Measurements from ENCODE around the gene DNAJB2. TPM values are rescaled to one million over a fixed set of nuclear protein-coding genes. Genes with fewer than 3 reads are reported as not detected.

The DNAJB2 gene
- total RNA-seq, 4 donors from 2014 or later, result 33.3 to 84.8 (median 50.7) TPM

GRCh38 chr2:219245148-219245898, 33.8 kb upstream of the DNAJB2 start, which contains the start of the genes GLB1L and STK16:
GLB1L (minus strand) TSS chr2:219245444; CDS start chr2:219243573, 1,871 bp downstream.
STK16 (plus strand) TSS chr2:219245479; CDS start chr2:219246000, 521 bp downstream.
- Histone ChIP-seq H3K4me3 (peak within 1 kb of the TSS; percentile 64 to 97 (median 70)), H3K4me1 (peaks cover 41 to 57% (median 50%) of the 10 kb centered on the region in 4 donors), H3K27me3 (no peaks in the 10 kb centered on the region), H3K36me3 (peaks cover 2 to 31% (median 21%) of the 10 kb centered on the region in 4 donors), H3K27ac (replicated peaks in 1 of 4) (peak within 1 kb of the TSS; percentile 88 to 94 (median 90)), H3K9me3 (no peaks in the 10 kb centered on the region)
- intact Hi-C loops (cut with DNase I), result loop anchor here (2.0 to 10.0 kb wide), 2 partner anchors 17 to 49 kb away; partner anchors contain the start of genes ANKZF1 and ATG9A
- peak; percentile 99 for DNase-seq (ENCODE audit: extremely low spot score)
- TF ChIP-seq POLR2AphosphoS5 (IDR thresholded peaks at IDR 0.05), result peak; percentile 98 to 99
- no peak for TF ChIP-seq EP300 (IDR thresholded peaks at IDR 0.05)
- TF ChIP-seq POLR2A (IDR thresholded peaks at IDR 0.05; ENCODE audit: low read depth), result peak; percentile 79
- TF ChIP-seq, protein P1, sequence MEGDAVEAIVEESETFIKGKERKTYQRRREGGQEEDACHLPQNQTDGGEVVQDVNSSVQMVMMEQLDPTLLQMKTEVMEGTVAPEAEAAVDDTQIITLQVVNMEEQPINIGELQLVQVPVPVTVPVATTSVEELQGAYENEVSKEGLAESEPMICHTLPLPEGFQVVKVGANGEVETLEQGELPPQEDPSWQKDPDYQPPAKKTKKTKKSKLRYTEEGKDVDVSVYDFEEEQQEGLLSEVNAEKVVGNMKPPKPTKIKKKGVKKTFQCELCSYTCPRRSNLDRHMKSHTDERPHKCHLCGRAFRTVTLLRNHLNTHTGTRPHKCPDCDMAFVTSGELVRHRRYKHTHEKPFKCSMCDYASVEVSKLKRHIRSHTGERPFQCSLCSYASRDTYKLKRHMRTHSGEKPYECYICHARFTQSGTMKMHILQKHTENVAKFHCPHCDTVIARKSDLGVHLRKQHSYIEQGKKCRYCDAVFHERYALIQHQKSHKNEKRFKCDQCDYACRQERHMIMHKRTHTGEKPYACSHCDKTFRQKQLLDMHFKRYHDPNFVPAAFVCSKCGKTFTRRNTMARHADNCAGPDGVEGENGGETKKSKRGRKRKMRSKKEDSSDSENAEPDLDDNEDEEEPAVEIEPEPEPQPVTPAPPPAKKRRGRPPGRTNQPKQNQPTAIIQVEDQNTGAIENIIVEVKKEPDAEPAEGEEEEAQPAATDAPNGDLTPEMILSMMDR (IDR thresholded peaks at IDR 0.05), result no peak
- WGBS, result 3% methylated on average over 4 of the region's 46 CpGs

DNA sequence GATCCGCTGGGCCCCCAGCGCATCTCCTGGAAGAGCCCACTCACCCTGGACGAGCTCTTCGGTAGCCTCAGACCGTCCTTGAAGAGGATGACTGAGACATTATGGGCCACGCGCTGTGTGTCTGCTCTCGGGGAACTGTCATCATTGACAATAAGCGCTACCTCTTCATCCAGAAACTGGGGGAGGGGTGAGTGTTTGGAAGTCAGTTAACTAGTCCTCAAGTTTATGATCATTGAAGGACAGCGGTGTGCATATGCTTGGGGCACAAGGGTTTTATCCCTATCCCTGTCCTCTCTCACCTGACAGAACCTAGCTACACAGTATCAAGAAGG, 33.3 kb upstream of the DNAJB2 start:
- Histone ChIP-seq H3K36me3 (peaks cover 7 to 37% (median 26%) of the 10 kb centered on the region in 4 donors), H3K4me1 (peaks cover 46 to 63% (median 55%) of the 10 kb centered on the region in 4 donors), H3K27me3 (no peaks in the 10 kb centered on the region), H3K4me3 (peak overlapping the region; percentile 64 to 97 (median 70)), H3K27ac (replicated peaks in 1 of 4) (peak overlapping the region; percentile 88 to 94 (median 90)), H3K9me3 (no peaks in the 10 kb centered on the region)
- 16% methylated on average over 9 of the region's 10 CpGs for WGBS
- no peak for TF ChIP-seq POLR2A (IDR thresholded peaks at IDR 0.05; ENCODE audit: low read depth)
- TF ChIP-seq, protein P1 (IDR thresholded peaks at IDR 0.05), result no peak
- TF ChIP-seq POLR2AphosphoS5 (IDR thresholded peaks at IDR 0.05), result no peak
- no peak for TF ChIP-seq EP300 (IDR thresholded peaks at IDR 0.05)
- no peak for DNase-seq (ENCODE audit: extremely low spot score)
- intact Hi-C loops (cut with DNase I), result loop anchor here (2.0 to 10.0 kb wide), 2 partner anchors 17 to 49 kb away; partner anchors contain the start of genes ANKZF1 and ATG9A

DNA sequence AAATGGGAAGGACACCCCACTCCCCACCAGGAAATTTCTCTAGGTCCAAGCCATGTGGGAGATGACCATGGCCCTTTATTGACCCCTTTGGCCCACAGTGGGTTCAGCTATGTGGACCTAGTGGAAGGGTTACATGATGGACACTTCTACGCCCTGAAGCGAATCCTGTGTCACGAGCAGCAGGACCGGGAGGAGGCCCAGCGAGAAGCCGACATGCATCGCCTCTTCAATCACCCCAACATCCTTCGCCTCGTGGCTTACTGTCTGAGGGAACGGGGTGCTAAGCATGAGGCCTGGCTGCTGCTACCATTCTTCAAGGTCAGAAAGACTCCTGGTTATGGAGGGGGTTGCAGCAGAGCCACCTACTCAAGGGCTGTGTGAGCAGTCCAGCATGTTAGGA, 32.6 kb upstream of the DNAJB2 start:
- intact Hi-C loops (cut with DNase I), result loop anchor here (10.0 kb wide), 1 partner anchor 48 kb away; no protein-coding TSS in a partner anchor
- H3K9me3 ChIP-seq, result no peaks in the 10 kb centered on the region
- peak overlapping the region in 2 of 4 donors; percentile 88 to 92 for H3K27ac ChIP-seq (replicated peaks in 1 of 4)
- peaks cover 7 to 44% (median 33%) of the 10 kb centered on the region in 4 donors for H3K36me3 ChIP-seq
- H3K4me3 ChIP-seq, result no peak overlapping the region
- H3K27me3 ChIP-seq, result no peaks in the 10 kb centered on the region
- no peak for DNase-seq (ENCODE audit: extremely low spot score)
- WGBS, result 92% methylated on average over 9 of the region's 10 CpGs
- no peak for TF ChIP-seq POLR2AphosphoS5 (IDR thresholded peaks at IDR 0.05)
- TF ChIP-seq EP300 (IDR thresholded peaks at IDR 0.05), result no peak
- TF ChIP-seq POLR2A (IDR thresholded peaks at IDR 0.05; ENCODE audit: low read depth), result no peak
- TF ChIP-seq, protein P1 (IDR thresholded peaks at IDR 0.05), result no peak
- H3K4me1 ChIP-seq, result peaks cover 49 to 70% (median 60%) of the 10 kb centered on the region in 4 donors

DNA sequence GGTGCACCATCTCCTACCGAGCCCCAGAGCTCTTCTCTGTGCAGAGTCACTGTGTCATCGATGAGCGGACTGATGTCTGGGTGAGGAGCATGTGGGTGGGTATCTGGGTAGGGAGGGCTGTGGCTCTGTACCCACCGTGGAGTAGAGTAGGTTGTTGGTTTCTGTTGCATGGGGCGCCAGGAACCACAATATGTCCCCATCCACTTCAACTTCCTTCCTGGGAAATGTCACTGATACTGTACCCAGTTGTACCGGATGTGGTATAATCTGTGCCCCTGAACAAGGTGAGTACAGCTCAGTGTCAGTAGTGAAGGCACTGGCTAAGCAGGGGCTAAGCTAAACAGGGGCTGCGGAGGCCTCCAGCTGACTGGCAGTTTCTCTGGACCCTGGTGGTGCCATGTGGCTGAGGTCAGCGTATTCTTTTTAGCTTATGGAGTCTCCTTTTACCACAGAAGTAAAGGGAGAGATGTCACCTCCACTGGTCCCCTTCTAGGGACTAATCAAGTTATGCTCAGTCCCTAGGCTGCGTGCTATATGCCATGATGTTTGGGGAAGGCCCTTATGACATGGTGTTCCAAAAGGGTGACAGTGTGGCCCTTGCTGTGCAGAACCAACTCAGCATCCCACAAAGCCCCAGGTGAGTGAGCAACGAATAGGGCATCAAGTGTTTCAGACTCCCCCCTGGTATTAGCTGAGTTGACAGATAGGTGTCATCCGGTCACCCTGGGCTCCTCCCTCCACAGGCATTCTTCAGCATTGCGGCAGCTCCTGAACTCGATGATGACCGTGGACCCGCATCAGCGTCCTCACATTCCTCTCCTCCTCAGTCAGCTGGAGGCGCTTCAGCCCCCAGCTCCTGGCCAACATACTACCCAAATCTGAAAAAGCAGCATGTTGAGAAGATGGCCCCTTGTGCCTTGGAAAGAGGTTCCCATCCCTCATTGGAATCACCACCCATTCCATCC, 31.2 kb upstream of the DNAJB2 start:
- Histone ChIP-seq H3K27ac (replicated peaks in 1 of 4) (peak overlapping the region; percentile 79 to 88 (median 84)), H3K36me3 (peaks cover 7 to 45% (median 34%) of the 10 kb centered on the region in 4 donors), H3K9me3 (no peaks in the 10 kb centered on the region), H3K27me3 (no peaks in the 10 kb centered on the region), H3K4me3 (no peak overlapping the region), H3K4me1 (peaks cover 62 to 84% (median 74%) of the 10 kb centered on the region in 4 donors)
- intact Hi-C loops (cut with DNase I), result loop anchor here (10.0 kb wide), 1 partner anchor 47 kb away; no protein-coding TSS in a partner anchor
- TF ChIP-seq POLR2AphosphoS5 (IDR thresholded peaks at IDR 0.05) (no peak), POLR2A (IDR thresholded peaks at IDR 0.05; ENCODE audit: low read depth) (no peak), EP300 (IDR thresholded peaks at IDR 0.05) (no peak)
- TF ChIP-seq, protein P1 (IDR thresholded peaks at IDR 0.05), result no peak
- DNase-seq (ENCODE audit: extremely low spot score), result no peak
- 90% methylated on average over 13 of the region's 17 CpGs for WGBS

Measured in esophagus muscularis mucosa (tissue), 4 donors.